Nasal cavity respiratory epithelium epithelial cell of viscerocranial mucosa (primary cell): ENCODE data around the gene DUS1L. TPM values are rescaled to one million over a fixed set of nuclear protein-coding genes. Genes with fewer than 3 reads are reported as not detected.

Experiments used
- total RNA-seq: library from RNA; depleted of rRNA; stranded (reverse); fragments of >200 nt; gene quantifications from 2 replicates; pipeline ENCODE4 v1.2.3, GENCODE V29; 2014

DUS1L gene
- 104 and 133 TPM in 2 replicates for total RNA-seq

DNA sequence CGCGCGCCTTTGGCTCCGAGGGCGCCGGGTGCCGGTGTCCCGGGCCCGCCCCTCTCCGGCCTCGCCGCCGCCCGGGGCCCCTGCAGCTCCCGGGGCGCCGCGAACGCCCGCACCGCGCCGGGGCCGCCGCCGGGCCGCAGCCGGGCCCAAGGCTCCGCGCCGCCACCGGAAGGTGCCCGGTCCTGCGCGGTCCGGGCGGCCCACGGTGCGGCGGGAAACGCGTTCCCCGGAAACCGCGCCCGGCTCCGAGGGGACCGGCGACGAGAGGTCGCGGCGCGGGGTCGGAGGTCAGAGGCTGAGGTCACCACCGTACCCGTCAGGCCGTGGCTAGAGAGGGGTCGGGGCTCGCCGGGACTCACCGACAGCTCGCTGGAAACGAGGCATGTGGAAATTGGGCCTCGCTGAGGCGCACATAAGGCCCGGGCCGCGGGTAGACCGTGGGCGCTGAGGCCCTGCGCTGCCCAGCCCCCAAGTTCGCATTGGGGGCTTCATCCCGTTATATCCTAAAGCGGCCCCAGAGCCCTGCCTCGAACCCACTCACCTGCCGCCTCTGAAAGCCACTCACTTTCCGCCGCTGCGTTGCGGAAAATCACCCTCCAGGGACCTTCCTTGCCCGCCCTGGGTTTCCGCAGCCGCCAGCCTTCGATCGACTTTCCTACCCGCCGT, at the start of gene DUS1L:
DUS1L (minus strand) TSS at position 167 of the 666 bp plus-strand sequence. CDS start 745 bp downstream, outside the sequence.

DNA sequence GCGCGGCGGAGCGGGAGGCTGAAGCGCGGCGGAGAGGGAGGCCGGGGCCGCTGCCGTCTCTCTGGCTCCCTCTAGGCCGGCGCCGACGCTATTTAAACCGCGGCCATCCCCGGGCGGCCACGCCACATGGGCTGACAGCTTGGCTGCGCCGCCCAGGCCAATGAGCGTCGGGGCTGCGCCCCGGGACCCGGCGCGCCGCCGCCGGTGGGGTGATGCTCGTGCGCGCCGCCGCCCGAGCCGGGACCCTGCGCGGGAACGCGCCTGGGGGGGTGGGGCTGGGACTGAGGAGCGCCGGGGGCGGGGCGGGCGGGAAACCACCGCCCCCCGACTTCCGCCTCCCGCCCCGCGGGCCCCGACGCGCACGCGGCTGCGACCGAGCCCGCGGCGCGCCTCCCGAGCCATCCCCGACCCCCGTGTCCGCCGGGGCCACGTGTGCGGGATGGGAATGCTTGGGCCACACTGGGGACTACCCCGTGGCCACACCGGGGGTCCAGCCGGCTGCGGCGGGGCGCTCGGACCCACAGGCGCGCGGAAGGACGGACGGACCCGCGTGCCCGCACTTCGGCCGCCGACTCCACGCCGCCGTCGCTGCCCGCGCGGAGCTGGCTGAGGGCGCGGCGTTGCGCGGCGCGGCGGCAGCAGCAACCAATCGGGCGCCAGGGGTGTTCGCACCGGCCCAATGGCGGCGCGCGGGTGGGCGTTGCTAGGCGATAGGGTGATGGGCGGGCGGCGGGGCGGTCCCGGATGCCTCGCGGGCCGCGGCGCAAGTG, 32.8 kb upstream of the DUS1L start, which contains the start of gene FASN:
FASN (minus strand) TSS at position 68 of the 770 bp plus-strand sequence. CDS start 1,791 bp downstream, outside the sequence.

DNA sequence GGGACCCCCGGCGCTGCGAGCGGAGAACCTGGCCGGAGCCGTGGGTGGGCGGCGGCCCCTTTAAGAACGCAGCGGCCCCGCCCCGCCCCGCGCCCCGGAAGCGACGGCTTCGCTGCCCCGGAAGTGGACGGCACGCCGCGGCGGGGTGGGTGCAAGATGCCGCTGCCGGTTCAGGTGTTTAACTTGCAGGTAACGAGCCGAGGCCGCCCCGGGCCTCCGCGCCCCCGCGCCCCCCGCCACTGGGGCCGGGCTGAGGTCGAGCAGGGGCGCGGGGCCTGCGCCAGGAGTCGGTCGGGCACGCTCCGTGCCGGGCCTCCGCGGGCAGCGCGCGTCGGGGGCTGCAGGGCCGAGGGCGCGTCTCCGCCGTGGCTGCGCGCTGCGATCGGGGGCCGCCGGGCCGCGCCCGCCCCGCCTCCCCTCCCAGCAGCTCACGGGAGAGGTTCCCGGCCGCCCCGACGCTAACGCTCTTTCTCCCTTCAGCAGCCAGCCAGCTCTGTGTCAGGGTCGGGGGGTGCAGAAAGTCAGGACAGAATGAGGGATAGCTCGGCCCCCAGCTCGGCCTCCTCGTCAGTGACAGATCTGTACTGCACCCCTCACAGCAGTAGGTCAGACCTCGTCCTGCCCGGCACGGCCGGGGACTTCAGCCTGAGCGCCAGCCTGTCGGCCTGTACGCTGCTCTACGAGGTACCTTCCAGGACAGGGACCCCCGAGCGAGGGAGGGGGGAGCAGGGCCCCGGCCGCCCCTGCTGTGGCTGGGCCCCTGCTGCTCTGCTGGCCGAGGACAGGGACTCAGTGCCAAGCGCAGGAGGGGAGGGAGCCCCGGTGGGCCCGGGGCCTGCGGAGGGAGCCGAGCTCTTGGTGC, 13.6 kb downstream of the DUS1L start, which contains the start of the genes GPS1 and RFNG:
GPS1 (plus strand) TSS at position 123 of the 862 bp plus-strand sequence; CDS start at position 157, 34 bp downstream.
RFNG (minus strand) TSS at position 36 of the 862 bp plus-strand sequence. CDS start 45 bp downstream, outside the sequence.

DNA sequence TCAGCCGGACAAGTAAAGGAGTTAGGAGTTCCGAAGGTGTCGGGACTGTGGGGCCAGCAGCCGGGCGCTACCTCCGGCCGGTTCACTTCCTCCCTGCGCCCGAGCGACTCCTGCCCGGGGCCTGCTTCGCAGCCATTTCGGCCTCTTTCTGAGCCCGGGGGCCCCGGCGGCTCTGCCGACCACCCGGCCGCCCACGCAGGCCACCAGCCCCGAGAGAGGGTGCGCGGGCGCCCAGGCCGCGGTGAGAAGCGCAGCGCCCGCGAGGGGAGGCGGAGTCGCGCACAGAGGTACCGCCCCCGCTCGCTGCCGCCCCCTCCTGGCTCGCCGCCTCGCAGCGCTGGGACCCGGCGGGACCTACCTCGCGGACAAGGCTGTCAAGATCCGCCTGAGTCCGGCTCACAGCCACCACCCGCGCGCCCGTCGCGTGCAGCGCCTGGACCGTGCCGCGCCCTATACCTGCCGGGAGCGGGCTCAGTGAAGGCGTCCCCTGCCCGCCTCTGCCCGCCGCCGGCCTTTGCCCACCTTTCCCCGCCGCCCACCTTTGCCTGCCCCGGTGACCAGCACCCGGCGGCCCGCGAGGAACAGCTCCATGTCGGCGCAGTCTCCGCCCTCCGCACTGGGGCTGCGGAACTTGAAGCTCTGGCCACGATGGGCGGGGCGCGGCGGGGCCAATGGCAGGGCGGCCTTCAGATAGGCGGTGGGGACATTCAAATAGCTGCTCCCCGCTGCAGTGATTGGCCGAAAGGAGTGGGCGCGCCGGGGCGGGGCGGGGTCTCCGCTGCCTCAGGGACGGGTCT, 28.3 kb downstream of the DUS1L start, which contains the start of gene DCXR:
DCXR (minus strand) TSS at position 606 of the 797 bp plus-strand sequence; CDS start at position 591, 15 bp downstream.

DNA sequence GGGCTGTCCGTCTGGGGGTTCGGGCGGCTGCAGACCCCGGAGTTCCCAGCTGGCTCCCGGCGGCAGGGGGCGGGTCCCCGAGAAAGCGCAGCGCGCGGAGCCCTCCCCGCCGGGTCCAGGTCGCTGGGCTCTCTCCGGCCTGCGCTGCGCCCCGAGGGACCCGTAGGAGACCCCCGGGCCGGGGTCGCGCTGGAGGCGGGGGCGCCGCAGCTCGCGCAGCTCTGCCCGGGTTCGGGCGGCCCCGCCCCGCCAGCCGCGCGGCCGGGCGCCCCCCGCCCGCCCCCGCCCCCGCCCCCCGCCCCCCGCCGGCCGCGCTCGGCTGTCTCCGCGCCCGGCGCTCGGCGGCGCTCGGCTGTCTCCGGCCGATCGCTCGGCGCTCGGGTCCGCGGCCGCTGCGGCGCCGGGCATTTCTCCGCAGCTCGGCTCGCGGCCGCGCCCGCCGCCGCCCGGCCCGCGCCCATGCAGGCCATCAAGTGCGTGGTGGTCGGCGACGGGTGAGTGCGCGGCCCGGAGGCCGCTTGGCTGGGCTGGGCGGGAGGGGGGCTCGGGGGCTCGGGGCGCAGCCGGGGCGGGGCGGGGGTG, 34.2 kb downstream of the DUS1L start, which contains the start of gene RAC3:
RAC3 (plus strand) TSS at position 376 of the 582 bp plus-strand sequence; CDS start at position 460, 84 bp downstream.

DNA sequence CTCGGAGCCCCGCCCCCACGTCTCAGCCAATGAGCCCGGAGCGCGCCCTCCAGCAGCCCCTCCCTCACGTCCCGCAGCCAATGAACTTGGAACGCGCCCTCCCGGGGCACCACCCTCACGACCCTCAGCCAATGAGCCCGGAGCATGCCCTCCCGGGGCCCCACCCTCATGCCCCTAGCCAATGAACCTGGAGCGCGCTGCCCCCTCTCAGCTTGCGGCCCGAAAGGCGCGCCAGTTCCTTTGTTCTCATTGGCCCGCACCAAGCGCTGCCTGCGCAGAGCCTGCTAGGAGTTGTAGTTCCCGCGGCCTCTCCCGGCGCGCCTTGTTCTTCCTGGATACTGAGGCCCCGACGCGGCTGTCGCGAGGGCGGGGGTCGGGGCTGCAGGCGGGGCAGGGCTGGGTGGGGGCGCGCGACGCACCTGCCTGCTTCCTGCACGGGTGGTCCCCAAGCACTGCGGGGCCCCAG, 42.6 kb downstream of the DUS1L start, which contains the start of gene LRRC45:
LRRC45 (plus strand) TSS at position 325 of the 466 bp plus-strand sequence. CDS start 339 bp downstream, outside the sequence.

DNA sequence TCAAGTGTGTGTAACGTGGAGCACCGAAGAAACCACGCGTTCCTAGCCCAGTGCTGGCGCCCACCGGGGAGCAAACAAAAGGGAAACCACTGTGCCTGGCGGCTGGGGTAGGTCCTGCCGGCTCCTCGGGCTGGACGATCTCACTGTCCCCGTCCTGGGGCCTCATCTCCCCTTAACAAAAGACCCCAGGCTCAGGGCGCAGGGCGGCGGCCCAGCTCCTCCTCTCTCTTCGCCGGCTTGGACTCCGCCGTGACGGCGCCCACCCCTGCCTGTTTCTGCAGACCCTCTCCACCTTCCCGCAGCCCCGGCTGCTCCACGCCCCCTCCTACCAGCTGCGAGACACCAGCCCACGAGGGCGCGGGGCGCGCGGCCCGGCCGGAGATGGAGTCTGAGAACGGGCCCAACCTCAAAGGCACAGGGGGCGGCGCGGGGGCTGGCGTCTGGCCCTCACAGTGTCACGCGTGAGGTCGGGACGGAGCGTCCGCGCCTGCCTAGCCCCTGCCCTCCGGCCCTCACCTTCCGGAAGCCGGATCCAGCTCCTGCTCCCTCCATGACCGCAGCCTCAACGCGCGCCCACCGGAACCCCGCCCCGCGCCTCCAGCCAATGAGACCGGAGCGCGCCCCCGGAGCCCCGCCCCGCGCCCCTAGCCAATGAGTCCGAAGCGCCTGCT, 43.2 kb downstream of the DUS1L start, which contains the start of gene CENPX:
CENPX (minus strand) TSS at position 569 of the 671 bp plus-strand sequence; CDS start at position 552, 17 bp downstream.

Other genes with a start within 250 kb of the DUS1L start
- gene MCRIP1, start 232.5 kb downstream of the DUS1L start, total RNA-seq: 23.6 and 23.8 TPM in 2 replicates
- not detected in 2 replicates for gene PPP1R27, start 230.8 kb downstream of the DUS1L start, total RNA-seq
- gene P4HB, start 205.3 kb downstream of the DUS1L start, total RNA-seq: 966 and 1,211 TPM in 2 replicates
- 67.0 and 138 TPM in 2 replicates for gene ARHGDIA, start 194.5 kb downstream of the DUS1L start, total RNA-seq
- 74.2 and 108 TPM in 2 replicates for gene ALYREF, start 174.2 kb downstream of the DUS1L start, total RNA-seq
- 90.8 and 154 TPM in 2 replicates for gene ANAPC11, start 174.1 kb downstream of the DUS1L start, total RNA-seq
- under 0.01 and 0.21 TPM in 2 replicates for gene NPB, start 163.6 kb downstream of the DUS1L start, total RNA-seq
- gene PCYT2, start 154.4 kb downstream of the DUS1L start, total RNA-seq: 26.7 and 27.9 TPM in 2 replicates
- 34.8 and 44.8 TPM in 2 replicates for gene SIRT7, start 147.6 kb downstream of the DUS1L start, total RNA-seq
- 34.5 and 39.3 TPM in 2 replicates for gene MAFG, start 138.1 kb downstream of the DUS1L start, total RNA-seq
- 128 and 141 TPM in 2 replicates for gene PYCR1, start 128.5 kb downstream of the DUS1L start, total RNA-seq
- gene MYADML2, start 118.6 kb downstream of the DUS1L start, total RNA-seq: not detected in 2 replicates
- gene NOTUM, start 104.6 kb downstream of the DUS1L start, total RNA-seq: 0.07 TPM in 1 of 2 replicates, not detected in the other
- 18.7 and 21.5 TPM in 2 replicates for gene ASPSCR1, start 88.2 kb downstream of the DUS1L start, total RNA-seq
- 11.7 and 17.8 TPM in 2 replicates for gene CENPX, start 42.9 kb downstream of the DUS1L start, total RNA-seq
- 2.7 and 7.8 TPM in 2 replicates for gene LRRC45, start 42.5 kb downstream of the DUS1L start, total RNA-seq
- 16.7 and 22.6 TPM in 2 replicates for gene RAC3, start 34.1 kb downstream of the DUS1L start, total RNA-seq
- 40.5 and 110 TPM in 2 replicates for gene DCXR, start 28.1 kb downstream of the DUS1L start, total RNA-seq
- gene RFNG, start 14.0 kb downstream of the DUS1L start, total RNA-seq: 42.7 and 45.4 TPM in 2 replicates
- 75.2 and 84.1 TPM in 2 replicates for gene GPS1, start 13.9 kb downstream of the DUS1L start, total RNA-seq
- 60.1 and 202 TPM in 2 replicates for gene FASN, start 32.4 kb upstream of the DUS1L start, total RNA-seq
- 8.5 and 16.2 TPM in 2 replicates for gene CCDC57, start 147.0 kb upstream of the DUS1L start, total RNA-seq
- gene SLC16A3, start 163.2 kb upstream of the DUS1L start, total RNA-seq: 94.0 and 272 TPM in 2 replicates
- gene CSNK1D, start 207.9 kb upstream of the DUS1L start, total RNA-seq: 63.6 and 105 TPM in 2 replicates